ENCODE results near the gene CEP57L1.

DNA sequence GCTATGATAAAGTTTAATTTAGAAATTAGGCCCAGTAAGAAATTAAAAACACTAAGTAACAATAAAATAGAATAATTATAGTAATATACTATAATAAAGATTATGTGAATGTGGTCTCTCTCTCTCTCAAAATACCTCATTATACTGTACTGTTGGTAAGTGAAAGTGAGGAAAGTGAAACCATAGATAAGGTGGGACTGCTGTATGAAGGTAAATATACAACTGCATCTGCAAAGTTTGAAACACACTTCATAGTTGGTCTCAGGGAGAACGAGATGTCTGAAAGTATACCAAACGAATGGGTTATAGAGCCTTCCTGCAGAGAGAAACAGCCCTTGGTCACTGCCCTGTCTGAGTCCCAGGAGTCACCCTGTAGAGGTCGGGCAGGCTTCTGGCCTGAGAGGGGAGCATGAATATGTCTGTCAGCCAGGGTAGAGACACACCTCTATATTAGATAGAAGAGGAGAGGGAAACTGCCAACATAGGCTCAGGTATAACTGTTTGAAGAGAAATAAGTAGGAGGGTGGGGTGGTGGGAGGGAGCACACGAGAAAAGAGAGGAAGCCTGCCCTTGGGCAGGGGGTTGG lies 32.4 kb upstream of the CEP57L1 start:
- TF ChIP-seq, protein P1, sequence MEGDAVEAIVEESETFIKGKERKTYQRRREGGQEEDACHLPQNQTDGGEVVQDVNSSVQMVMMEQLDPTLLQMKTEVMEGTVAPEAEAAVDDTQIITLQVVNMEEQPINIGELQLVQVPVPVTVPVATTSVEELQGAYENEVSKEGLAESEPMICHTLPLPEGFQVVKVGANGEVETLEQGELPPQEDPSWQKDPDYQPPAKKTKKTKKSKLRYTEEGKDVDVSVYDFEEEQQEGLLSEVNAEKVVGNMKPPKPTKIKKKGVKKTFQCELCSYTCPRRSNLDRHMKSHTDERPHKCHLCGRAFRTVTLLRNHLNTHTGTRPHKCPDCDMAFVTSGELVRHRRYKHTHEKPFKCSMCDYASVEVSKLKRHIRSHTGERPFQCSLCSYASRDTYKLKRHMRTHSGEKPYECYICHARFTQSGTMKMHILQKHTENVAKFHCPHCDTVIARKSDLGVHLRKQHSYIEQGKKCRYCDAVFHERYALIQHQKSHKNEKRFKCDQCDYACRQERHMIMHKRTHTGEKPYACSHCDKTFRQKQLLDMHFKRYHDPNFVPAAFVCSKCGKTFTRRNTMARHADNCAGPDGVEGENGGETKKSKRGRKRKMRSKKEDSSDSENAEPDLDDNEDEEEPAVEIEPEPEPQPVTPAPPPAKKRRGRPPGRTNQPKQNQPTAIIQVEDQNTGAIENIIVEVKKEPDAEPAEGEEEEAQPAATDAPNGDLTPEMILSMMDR (IDR thresholded peaks at IDR 0.05): no peak
- TF ChIP-seq POLR2A (IDR thresholded peaks at IDR 0.05): no peak

Measured in suprapubic skin (tissue), 3 donors.